ENCODE data around the gene CPSF7.

CPSF7 gene

GRCh38 chr11:61401573-61401972, 28.2 kb downstream of the CPSF7 start:
- TF ChIP-seq USF1 (IDR thresholded peaks at IDR 0.05) (no peak), RAD21 (IDR thresholded peaks at IDR 0.05; ENCODE audit: low read depth) (no peak), NFIC (IDR thresholded peaks at IDR 0.05) (no peak), MAX (IDR thresholded peaks at IDR 0.05) (no peak), EGR1 (IDR thresholded peaks at IDR 0.05) (no peak), REST (IDR thresholded peaks at IDR 0.05; ENCODE audit: low read depth) (no peak), CREB1 (IDR thresholded peaks at IDR 0.05; ENCODE audit: low read depth) (no peak), YY1 (IDR thresholded peaks at IDR 0.05; ENCODE audit: low read depth) (no peak), EP300 (IDR thresholded peaks at IDR 0.05; ENCODE audit: borderline replicate concordance) (no peak)

GRCh38 chr11:61401173-61401572, 28.6 kb downstream of the CPSF7 start:
- no peak for TF ChIP-seq ZBTB7A (IDR thresholded peaks at IDR 0.05; ENCODE audit: low read depth)
- no peak for TF ChIP-seq USF1 (IDR thresholded peaks at IDR 0.05)
- no peak for TF ChIP-seq CREB1 (IDR thresholded peaks at IDR 0.05; ENCODE audit: low read depth)
- no peak for TF ChIP-seq TAF1 (IDR thresholded peaks at IDR 0.05; ENCODE audit: low read depth)
- no peak for TF ChIP-seq MAX (IDR thresholded peaks at IDR 0.05)
- no peak for TF ChIP-seq YY1 (IDR thresholded peaks at IDR 0.05; ENCODE audit: low read depth)
- TF ChIP-seq TCF12 (IDR thresholded peaks at IDR 0.05; ENCODE audit: low read depth) = no peak
- TF ChIP-seq EGR1 (IDR thresholded peaks at IDR 0.05) = no peak
- no peak for TF ChIP-seq FOXM1 (IDR thresholded peaks at IDR 0.05; ENCODE audit: borderline replicate concordance, low read depth)

GRCh38 chr11:61392981-61393595, 36.7 kb downstream of the CPSF7 start:
- no peak for TF ChIP-seq TCF12 (IDR thresholded peaks at IDR 0.05; ENCODE audit: low read depth)
- no peak for TF ChIP-seq CEBPB (IDR thresholded peaks at IDR 0.05)
- no peak for TF ChIP-seq EP300 (IDR thresholded peaks at IDR 0.05; ENCODE audit: borderline replicate concordance)
- TF ChIP-seq FOXM1 (IDR thresholded peaks at IDR 0.05; ENCODE audit: borderline replicate concordance, low read depth) = no peak
- no peak; the same call in 1 of the 2 replicates for TF ChIP-seq RAD21 (IDR thresholded peaks at IDR 0.05; ENCODE audit: low read depth)

- TF ChIP-seq ZBTB7A (IDR thresholded peaks at IDR 0.05; ENCODE audit: low read depth) (no peak), MAX (IDR thresholded peaks at IDR 0.05) (no peak), NFIC (IDR thresholded peaks at IDR 0.05) (no peak), CEBPB (IDR thresholded peaks at IDR 0.05) (no peak), YY1 (IDR thresholded peaks at IDR 0.05; ENCODE audit: low read depth) (no peak), REST (IDR thresholded peaks at IDR 0.05; ENCODE audit: low read depth) (no peak), EP300 (IDR thresholded peaks at IDR 0.05; ENCODE audit: borderline replicate concordance) (no peak), EGR1 (IDR thresholded peaks at IDR 0.05) (no peak), RAD21 (IDR thresholded peaks at IDR 0.05; ENCODE audit: low read depth) (no peak), USF1 (IDR thresholded peaks at IDR 0.05) (no peak), CREB1 (IDR thresholded peaks at IDR 0.05; ENCODE audit: low read depth) (no peak), TAF1 (IDR thresholded peaks at IDR 0.05; ENCODE audit: low read depth) (no peak), FOXM1 (IDR thresholded peaks at IDR 0.05; ENCODE audit: borderline replicate concordance, low read depth) (no peak), TEAD4 (IDR thresholded peaks at IDR 0.05) (no peak)
Measured at GRCh38 chr11:61390161-61390560, 39.6 kb downstream of the CPSF7 start.

GRCh38 chr11:61384271-61385242, 45.2 kb downstream of the CPSF7 start:
- TF ChIP-seq RAD21 (IDR thresholded peaks at IDR 0.05; ENCODE audit: low read depth) (peak; percentile 34; the same call in 1 of the 2 replicates), USF1 (IDR thresholded peaks at IDR 0.05) (no peak)
